T47D (cell line): ENCODE measurements around the gene TIMM22.
"Not testable (repeated sequence)": the region's sequence is repeated elsewhere in the genome, so short reads cannot be mapped to it uniquely, and the experiment has no call there.

Source experiments
- DNase-seq, 2 experiments: peaks; one replicate each; pipeline versions ENCODE4 v3.0.0 to v3.0.0-alpha.2; 2011 to 2012; ENCODE audit warnings: low read depth in 1 of 2, low spot score in 1 of 2
- JUND ChIP-seq: IDR thresholded peaks from 2 replicates; pipeline ENCODE4 v1.6.1; 2012; ENCODE audit warnings: low read depth
- in situ Hi-C: cut with HindIII; loops from 2 replicates; pipeline ENCODE4 v1.10.0; 2016; ENCODE audit warnings: low sequenced_read_pairs, low pct_unique_long_range_greater_than_20kb

TIMM22 gene

DNA sequence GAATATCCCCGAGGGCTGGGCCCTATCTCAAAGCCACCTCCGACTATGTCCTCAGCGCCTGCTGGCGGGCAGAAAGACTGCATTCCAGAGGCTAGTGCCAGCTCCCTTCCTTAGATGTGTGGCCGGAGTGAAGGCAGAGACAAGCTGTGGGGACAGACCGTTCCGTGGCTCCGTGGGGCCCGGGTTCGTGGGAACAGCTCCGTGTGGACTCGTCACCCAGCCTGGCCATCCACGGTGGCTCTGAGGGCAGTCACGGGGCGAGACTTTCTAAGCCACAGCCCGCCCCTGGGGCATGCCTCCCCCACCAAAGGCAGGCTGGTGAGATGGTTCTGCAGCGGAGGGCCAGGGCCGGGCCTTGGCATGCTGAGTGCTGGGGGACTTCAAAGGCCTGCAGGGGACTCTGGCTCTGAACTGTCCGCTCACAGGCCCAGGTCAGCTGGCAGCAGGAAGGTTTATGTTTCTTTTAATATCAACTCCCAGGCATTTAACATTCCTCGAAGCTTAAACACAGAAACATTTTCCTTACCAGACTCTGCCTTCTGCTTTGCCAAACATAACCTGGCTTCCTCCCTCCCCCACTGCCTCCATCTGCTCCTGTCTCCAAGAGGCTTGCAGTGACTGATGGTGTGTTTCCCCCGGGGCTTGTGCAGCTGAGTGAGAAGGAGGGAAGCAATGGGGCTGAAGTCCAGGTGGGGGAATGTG is 50.4 kb downstream of the TIMM22 start:
- DNase-seq, result no peak
- TF ChIP-seq JUND, result no peak
- in situ Hi-C loops, result no loop called here

DNA sequence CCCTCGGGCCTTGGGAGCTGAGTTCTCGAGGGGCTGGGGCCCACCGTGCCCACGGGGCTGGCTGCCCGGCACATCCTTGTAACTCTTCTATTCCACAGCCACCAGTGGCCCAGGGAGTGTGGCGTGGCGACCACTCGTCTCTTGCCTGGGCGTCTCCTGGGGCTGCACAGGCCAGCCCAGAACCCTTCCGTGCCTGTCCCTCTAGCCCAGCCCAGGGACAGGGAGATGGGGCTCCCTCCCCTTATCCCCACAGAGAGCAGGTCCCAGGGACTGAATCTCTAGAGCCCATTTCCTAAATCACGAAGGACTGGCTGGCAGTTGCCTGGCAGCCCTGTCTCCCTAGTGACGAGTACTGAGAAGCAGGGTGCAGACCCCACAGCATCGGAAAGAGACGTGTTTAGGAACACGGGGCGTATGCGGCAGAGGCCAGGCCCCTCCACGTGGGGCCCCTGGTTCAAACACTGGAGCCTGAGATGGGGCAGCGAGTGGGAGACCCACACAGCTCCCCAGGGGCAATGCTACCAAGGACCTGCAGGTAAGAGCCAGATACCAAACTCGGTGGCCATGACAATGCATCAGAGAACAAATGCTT is 51.0 kb downstream of the TIMM22 start:
- in situ Hi-C loops, result no loop called here
- no peak for DNase-seq
- TF ChIP-seq JUND, result no peak

DNA sequence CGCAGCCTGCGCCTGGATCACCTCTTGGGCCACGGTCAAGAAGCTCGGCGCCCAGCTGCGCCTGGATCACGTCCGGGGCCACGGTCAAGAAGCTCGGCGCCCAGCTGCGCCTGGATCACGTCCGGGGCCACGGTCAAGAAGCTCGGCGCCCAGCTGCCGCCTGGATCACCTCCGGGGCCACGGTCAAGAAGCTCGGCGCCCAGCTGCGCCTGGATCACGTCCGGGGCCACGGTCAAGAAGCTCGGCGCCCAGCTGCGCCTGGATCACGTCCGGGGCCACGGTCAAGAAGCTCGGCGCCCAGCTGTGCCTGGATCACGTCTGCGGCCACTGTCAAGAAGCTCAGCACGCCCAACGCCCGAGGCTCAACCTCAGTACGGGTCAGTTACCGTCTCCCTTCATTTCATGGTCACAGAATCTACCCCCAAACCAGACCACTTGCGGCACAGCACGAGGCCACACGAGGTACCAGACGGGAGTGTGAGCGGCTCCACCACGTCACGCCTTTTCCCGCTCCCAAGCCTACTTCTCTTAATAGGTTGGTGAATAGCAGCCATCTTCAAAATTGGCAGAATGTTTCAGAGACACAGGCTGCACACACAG is 51.7 kb downstream of the TIMM22 start:
- in situ Hi-C loops, DNase-seq: not testable (repeated sequence)

DNA sequence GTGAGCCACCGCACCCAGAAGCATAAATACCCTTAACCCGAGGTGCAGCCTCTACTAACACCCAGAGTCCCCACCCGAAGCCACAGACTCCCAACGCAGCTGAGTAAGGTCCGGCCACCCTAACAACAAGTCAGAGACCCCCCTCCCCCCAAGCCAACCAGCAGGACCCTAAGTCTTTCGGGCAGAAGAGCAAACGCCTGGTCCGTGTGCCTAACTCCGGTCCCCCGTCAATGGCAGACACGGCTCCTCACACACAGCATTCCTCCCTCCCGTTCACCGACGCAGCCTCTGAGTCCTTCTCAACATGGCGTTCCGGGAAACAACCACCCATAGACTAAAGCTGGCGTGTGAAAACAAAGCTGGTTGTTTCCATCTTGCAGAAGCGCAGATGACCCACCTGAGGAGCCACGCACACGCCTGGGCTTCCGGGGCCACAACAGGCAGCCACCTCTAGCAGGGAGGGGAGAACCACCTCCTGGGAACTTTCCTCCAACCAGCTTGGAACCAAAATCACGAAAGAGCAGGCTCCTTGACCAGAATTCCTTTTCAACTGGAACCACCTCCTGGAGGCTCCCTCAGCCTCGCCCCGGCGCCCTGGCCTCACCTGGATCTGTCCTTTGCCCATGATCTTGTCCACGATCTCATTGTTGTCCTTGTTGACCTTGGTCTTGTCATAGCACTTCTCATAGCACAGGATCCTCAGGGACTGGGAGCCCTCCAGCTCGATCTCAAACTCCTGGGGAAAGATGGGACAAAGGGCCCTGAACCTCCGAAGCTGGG is 52.7 kb downstream of the TIMM22 start:
- in situ Hi-C loops, result no loop called here
- TF ChIP-seq JUND, result no peak
- no peak for DNase-seq

DNA sequence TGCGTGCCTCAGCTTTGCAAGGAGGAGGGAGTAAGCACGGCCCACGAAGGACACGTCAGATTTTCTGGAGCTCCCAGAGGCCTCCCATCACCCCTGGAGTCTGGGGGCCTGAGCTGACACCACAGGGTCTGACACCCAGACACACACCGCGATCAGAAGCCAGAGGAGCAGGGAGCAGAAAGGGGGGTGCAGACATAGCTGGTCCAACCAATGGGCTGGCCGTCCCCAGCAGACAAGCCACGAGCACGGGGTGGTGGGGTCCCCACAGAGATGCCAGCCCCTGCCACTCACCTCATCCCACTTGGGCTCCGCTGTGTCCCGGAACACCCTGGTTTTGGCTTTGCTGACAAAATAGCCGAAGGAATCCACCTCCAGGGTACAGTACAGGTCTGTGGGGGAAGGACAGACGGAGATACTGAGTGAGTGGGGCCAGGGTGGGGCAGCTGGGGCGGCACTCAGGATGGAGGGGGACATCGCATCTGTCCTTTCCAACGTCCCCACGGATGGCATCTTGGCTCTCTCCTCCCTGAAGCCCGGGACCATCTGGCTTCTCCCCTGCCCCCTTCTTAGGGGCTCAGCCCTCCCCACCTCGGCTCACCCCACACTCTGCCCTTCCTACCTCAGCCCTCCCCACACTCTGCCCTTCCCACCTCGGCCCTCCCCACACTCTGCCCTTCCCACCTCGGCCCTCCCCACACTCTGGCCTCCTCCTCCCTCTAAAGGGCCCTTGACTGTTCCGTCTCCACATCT is 53.5 kb downstream of the TIMM22 start:
- in situ Hi-C loops, result no loop called here
- no peak for DNase-seq
- TF ChIP-seq JUND, result no peak

DNA sequence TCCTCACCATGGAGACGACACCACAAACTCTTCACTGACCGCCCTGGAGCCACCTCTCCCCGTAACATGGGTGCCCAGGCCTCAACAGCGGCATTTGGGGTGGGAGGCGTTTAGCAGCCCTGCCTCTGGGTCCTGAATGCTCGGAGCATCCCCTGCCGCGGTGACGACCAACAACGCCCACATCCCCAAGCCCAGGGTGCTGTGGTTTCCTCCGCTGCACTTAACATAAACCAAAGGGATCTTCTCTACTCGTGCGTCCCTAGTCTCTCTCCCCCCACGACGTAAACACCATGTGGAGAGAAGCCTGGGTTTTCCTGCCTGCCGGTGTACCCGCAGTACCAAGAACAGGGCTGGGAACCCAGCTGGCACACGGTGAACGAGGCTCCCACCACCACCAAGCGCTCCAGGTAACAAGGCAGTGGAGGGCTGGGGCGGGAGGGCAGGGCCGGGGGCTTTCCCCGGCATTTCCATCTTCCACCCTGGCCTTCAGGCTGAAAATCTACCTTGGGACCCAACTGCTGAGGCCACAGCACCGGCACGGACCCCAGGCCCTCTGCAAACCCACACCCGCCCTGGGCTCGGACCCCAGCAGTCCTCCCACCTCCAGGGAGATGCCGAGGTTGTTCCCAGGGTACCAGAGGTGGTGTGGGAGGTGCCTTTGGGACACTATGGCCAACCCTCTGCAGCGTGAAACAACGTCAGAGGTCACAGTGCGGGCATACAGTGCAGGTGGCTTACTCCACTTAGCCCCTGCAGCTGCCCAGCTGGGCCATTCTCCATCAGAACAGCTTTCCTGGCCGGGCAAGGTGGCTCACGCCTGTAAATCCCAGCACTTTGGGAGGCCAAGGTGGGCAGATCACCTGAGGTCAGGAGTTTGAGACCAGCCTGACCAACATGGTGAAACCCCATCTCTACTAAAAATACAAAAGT is 54.3 kb downstream of the TIMM22 start:
- in situ Hi-C loops, result no loop called here
- TF ChIP-seq JUND, result no peak
- no peak for DNase-seq
